Hematopoietic multipotent progenitor cell treated with erythropoietin and hydrocortisone succinate and interleukin-3 and kit ligand, for 6 days (in vitro differentiated cells): ENCODE data around the gene SZRD1.

ENCODE experiments used
- DNase-seq: peaks from one replicate; pipeline ENCODE4 v3.0.0-alpha.2; 2015

SZRD1 gene

GRCh38 chr1:16397120-16397519 lies 30.1 kb downstream of the SZRD1 start:
- no peak for DNase-seq

GRCh38 chr1:16398371-16398953 lies 31.4 kb downstream of the SZRD1 start:
- no peak for DNase-seq

- no peak for DNase-seq
These were observed 35.7 kb downstream of the SZRD1 start for GRCh38 chr1:16402742-16403141.

GRCh38 chr1:16405441-16405840 lies 38.4 kb downstream of the SZRD1 start:
- DNase-seq, result no peak

- no peak for DNase-seq
These were observed 39.8 kb downstream of the SZRD1 start for GRCh38 chr1:16406868-16407267.

- DNase-seq, result no peak
These were observed 42.6 kb downstream of the SZRD1 start for GRCh38 chr1:16409536-16410152.

- no peak for DNase-seq
These were observed 43.8 kb downstream of the SZRD1 start for GRCh38 chr1:16410803-16411202.

- DNase-seq, result no peak
These were observed 46.1 kb downstream of the SZRD1 start for GRCh38 chr1:16413191-16413590.

- DNase-seq, result no peak
These were observed 51.9 kb downstream of the SZRD1 start for GRCh38 chr1:16418823-16419425.

- no peak for DNase-seq
These were observed 53.5 kb downstream of the SZRD1 start for GRCh38 chr1:16420424-16421118.

GRCh38 chr1:16421201-16421600 lies 54.2 kb downstream of the SZRD1 start:
- no peak for DNase-seq

GRCh38 chr1:16422041-16422440 lies 55.0 kb downstream of the SZRD1 start:
- DNase-seq, result no peak

- DNase-seq, result no peak
These were observed 58.3 kb downstream of the SZRD1 start for GRCh38 chr1:16425125-16426025.

- DNase-seq, result peak; percentile 29
These were observed 63.6 kb downstream of the SZRD1 start for GRCh38 chr1:16430606-16431005.

GRCh38 chr1:16433030-16433429 lies 66.0 kb downstream of the SZRD1 start:
- DNase-seq, result no peak

- DNase-seq, result no peak
These were observed 67.0 kb downstream of the SZRD1 start for GRCh38 chr1:16434007-16434406.

GRCh38 chr1:16434501-16434900 lies 67.5 kb downstream of the SZRD1 start:
- no peak for DNase-seq

GRCh38 chr1:16436946-16437474 lies 70.0 kb downstream of the SZRD1 start, which contains the start of gene SPATA21:
Gene SPATA21, minus strand, starts transcription at chr1:16437424. Its CDS starts 6,053 bp downstream, at chr1:16431371.
- DNase-seq, result no peak

- no peak for DNase-seq
These were observed 71.5 kb downstream of the SZRD1 start for GRCh38 chr1:16438516-16438915.

GRCh38 chr1:16438924-16439323 lies 71.9 kb downstream of the SZRD1 start:
- no peak for DNase-seq

- no peak for DNase-seq
These were observed 73.1 kb downstream of the SZRD1 start for GRCh38 chr1:16440131-16440469.

- peak; percentile 97 for DNase-seq
These were observed 73.6 kb downstream of the SZRD1 start, which contains the start of gene NECAP2 for GRCh38 chr1:16440470-16441281. Gene NECAP2, plus strand, starts transcription at chr1:16440724. Its CDS starts 38 bp downstream, at chr1:16440762.
